ENCODE results near the gene BCL2L13.
"Not testable (repeated sequence)": the region's sequence is repeated elsewhere in the genome, so short reads cannot be mapped to it uniquely, and the experiment has no call there.

- not testable (repeated sequence) for TF ChIP-seq CTCF, POLR2A, POLR2AphosphoS5 (IDR thresholded peaks at IDR 0.05)
These were observed 126.3 kb downstream of the BCL2L13 start for GRCh38 chr22:17764852-17765251.
